HCEC 1CT (cell line): ENCODE data around the gene POU4F3.
"Not testable (repeated sequence)": the region's sequence is repeated elsewhere in the genome, so short reads cannot be mapped to it uniquely, and the experiment has no call there.

Source experiments
- DNase-seq: peaks from one replicate; pipeline ENCODE4 v3.0.0-alpha.2; 2017

POU4F3 gene

DNA sequence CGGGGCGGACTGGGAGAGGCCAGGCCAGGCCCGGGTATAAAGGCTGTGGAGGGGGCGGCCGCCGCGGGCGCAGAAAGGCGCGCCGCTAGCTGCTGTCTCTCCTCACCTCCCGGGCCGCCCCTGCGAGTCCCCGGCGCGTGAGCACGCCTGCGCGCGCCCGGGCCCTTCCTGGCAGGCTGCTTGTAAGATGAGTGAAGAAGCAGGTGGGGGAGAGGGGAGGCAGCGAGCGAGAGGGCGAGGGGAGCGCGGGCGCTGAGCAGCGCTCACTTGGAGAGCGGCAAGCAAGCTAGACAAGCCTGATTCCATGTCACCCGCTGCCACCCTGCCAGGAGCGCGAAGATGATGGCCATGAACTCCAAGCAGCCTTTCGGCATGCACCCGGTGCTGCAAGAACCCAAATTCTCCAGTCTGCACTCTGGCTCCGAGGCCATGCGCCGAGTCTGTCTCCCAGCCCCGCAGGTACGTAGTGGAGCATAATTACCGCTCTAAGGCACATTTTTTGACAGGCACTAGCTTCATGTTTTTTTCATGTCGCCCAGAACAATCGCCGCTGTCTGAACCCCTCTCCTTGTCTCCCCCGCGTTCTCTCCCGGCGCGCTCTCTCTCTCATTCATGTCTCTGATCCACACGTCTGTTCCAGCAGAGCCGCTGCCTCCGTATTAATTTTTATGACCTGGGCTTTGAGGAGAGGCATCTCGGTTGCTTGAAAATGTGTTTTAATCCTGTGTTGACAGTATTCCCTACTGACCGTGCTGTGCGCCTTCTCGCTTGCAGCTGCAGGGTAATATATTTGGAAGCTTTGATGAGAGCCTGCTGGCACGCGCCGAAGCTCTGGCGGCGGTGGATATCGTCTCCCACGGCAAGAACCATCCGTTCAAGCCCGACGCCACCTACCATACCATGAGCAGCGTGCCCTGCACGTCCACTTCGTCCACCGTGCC lies at the start of gene POU4F3:
Gene POU4F3 (plus strand): TSS at position 66 of the 941 bp plus-strand sequence. CDS start 274 bp downstream, at position 340.
- no peak for DNase-seq

DNA sequence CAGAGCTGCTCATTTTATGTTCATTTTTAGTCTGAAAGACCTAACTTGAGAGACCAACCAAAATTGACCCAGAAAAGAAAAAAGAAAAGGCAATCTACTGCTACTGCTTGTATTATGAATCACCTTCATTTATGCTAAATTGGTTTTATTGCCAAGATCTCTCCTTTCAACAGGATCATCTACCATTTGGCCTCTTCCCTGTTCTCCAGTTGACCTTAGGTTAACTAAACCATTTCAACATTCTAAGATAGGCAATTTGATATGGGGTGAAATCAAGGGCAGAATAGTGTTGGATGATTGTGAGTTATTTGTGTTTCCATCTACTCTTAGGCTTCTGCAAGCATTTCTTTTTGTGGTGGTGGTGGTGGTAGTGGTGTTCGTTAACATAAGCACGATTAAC lies 48.3 kb upstream of the POU4F3 start:
- DNase-seq = peak; percentile 12

GRCh38 chr5:146291421-146292074 lies 47.1 kb upstream of the POU4F3 start:
- DNase-seq = peak; percentile 49

DNA sequence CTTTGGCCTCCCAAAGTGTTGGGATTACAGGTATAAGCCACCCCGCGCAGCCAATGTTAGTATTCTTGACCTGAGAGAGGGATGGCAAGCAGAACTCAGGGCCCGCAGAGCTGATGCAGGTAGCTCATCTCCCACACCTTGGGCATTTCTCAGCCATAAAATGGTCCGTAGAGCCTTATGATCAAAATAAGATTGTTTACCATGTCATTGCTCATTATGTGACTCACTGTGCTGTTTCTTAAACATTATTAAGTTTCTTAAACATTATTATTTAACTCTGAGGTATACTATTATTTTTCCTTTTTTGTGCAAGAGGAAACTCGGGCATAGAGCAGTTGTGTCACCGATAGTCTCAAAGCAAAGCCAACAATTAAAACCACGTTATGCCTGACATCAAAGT lies 42.4 kb upstream of the POU4F3 start:
- no peak for DNase-seq

DNA sequence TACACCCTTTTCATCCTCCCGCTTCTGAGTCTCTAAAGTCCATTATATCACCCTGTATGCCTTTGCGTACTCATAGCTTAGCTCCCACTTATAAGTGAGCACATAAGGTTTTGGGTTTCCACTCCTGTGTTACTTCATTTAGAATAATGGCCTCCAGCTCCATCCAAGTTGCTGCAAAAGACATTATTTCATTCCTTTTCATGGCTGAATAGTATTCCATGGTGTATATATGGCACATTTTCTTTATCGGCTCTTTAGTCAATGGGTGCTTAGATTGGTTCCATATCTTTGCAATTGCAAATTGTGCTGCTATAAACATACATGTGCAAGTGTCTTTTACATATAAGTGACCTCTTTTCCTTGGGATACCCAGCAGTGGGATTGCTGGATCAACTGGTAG lies 39.7 kb upstream of the POU4F3 start:
- DNase-seq = not testable (repeated sequence)

GRCh38 chr5:146301626-146302025 lies 37.0 kb upstream of the POU4F3 start:
- DNase-seq = no peak

GRCh38 chr5:146302406-146302805 lies 36.2 kb upstream of the POU4F3 start:
- DNase-seq = no peak

DNA sequence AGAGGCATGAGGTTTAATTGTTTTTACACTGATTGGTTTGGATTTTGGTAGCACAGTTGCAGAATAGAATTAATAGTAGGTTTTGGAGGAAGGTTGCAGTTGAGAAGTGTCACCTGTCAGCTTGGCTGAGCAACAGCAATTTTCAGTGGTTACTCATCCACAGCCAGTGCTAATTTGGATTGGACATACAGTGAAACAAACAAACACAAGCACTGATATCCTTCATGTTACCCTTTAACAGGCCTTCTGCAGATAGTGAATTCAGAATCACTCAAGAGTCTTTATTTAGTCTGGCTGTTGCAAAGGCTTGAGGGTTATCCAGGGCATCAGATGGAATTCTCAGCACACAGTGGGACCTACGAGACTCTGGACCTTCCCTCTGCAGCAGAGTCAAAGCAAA lies 31.8 kb upstream of the POU4F3 start:
- no peak for DNase-seq

DNA sequence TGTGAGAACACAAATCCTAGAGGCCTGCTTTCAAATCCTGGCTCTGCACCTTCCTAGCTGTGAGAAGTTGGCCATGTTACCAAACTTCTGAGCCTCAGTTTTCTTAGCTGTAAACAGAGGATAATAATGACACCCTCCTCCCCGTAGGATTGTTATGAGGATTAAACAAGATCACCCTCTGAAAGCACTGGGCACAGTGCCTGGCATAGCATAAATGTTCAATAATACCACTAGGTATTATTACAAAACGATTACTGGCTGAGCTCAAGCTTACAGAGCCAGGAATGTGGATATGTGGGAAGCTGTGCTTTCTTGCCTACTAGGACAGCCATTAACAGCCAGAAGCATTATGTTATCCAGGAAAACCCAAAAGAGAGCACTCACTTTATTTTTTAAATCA lies 30.8 kb upstream of the POU4F3 start:
- no peak for DNase-seq

GRCh38 chr5:146310540-146310939 lies 28.1 kb upstream of the POU4F3 start:
- no peak for DNase-seq

GRCh38 chr5:146311278-146311677 lies 27.4 kb upstream of the POU4F3 start:
- no peak for DNase-seq

DNA sequence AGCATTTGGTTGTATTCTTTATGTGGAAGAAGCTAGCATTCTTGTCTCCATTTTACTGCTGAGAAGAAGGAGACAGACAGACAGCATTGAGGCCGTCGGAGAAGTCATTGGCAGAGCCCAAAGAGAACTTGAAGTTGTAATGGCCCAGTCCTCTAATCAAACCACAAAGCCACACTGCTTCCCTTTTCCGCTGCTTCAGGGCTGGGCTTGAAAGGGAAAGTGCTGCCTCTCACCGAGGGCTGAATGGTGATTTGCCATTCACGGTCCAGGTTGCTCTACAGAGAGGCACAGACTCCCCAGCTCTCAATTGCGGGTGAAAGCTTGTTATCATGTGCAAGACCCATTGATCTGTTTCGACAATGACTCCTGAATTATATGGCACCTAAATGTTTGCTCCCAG lies 25.6 kb upstream of the POU4F3 start:
- DNase-seq = no peak

GRCh38 chr5:146321571-146321970 lies 17.1 kb upstream of the POU4F3 start:
- no peak for DNase-seq

DNA sequence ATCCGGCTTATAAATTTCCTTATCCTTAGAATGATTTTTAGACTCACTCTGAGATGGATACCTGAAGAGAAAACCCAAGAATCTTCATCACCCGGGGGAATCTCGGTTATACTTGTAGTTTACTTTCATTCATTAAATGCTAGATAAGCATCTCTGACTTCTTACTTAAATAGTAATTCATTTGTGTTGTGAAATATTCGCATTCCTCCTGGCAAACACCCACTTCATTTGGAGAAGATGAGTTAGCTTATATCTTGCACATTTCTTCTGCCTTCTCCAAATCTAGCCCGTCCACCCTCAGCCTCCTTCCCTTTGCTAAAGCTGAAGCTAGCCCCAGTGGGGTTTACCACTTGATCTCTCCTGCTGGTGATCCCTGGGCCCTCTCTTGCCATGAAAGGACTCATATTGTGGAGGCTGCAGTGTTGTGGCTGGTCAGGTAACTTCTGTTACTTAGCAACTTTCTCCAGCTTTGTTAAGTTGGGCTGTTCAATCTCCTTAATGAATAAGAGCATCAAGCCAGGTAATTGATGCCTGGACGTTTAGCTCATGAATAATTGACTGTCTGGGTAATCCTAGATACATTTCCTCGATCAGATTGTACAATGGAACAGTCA lies 11.3 kb upstream of the POU4F3 start:
- no peak for DNase-seq

GRCh38 chr5:146327989-146328388 lies 10.7 kb upstream of the POU4F3 start:
- no peak for DNase-seq

- DNase-seq = no peak
These were observed 8.9 kb upstream of the POU4F3 start for GRCh38 chr5:146329697-146330096.

GRCh38 chr5:146331423-146331822 lies 7.2 kb upstream of the POU4F3 start:
- no peak for DNase-seq

DNA sequence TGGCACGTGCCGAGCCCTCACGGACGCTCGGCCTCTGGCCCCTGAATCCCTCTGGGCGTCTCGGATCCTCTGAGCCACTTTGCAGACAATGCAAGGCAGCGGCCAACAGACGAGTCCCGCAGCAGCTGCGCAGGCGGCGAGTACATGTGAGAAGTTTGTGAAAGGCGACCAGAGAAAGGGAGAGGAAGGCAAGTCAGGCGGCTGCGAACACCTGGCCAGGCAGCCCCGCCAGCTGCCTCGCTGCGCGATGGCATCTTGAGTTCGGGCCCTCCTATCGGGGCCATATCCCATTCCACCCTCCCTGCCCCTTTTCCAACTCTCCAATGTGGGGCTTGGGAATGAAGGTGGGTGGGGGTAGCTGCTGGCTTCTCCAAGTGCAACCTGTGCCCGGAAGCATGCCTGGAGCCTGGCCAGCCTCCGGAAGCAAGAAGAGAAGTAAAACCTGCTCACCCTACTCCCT lies 4.5 kb upstream of the POU4F3 start:
- DNase-seq = no peak

DNA sequence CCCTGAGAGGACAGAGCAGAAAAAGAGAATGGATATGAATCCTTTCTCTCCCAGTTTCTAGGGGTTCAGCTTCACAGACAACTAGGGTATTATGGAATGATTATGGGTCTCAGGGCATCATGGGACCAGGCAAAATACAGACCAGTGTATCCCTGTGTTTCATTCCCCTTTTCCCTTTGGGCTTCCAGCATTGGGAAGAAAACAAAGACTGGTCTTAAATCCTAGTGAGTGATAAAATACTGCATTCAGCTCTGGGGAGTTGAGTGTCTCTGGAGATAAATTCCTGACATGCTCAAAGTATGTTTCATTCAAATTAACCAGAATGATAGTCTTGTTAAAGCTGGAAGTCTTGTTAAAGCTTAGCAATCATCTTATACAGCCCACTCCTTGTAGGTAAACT lies 2.4 kb upstream of the POU4F3 start:
- no peak for DNase-seq

- no peak for DNase-seq
These were observed 1.3 kb upstream of the POU4F3 start for GRCh38 chr5:146337264-146337904.

- no peak for DNase-seq
These were observed 711 bp upstream of the POU4F3 start for GRCh38 chr5:146337928-146338327.

- no peak for DNase-seq
These were observed 1.1 kb downstream of the POU4F3 start for GRCh38 chr5:146339715-146340259.
